AG09319 (cell line): ENCODE results near the gene CNTNAP2.

ENCODE experiments used
- DNase-seq: peaks from one replicate; pipeline ENCODE4 v3.0.0-alpha.2; 2010; ENCODE audit warnings: low read depth; ENCODE audit errors: extremely low read depth
- TF ChIP-seq, protein P1 (sequence below): IDR thresholded peaks from 2 replicates; pipeline ENCODE4 v1.5.1; 2011; ENCODE audit warnings: low read depth, mild to moderate bottlenecking, inconsistent platforms, low read length, moderate library complexity

The CNTNAP2 gene

DNA sequence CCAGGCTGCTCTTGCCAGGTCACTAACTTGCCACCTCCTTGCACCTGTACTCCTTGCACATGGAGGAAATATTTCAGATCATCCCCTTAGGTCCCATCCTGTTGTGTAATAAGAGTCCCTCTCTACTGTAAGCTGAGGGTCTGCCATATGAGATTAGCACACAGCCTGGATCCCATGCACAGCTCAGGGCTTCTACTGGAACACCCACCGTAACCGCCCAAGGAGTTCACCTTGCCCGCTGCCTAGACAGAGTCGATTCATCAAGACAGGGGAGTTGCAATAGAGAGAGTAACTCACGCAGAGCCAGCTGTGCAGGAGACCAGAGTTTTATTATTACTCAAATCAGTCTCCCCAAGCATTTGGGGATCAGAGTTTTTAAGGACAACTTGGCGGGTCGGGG lies 1779.5 kb downstream of the CNTNAP2 start:
- no peak for DNase-seq

DNA sequence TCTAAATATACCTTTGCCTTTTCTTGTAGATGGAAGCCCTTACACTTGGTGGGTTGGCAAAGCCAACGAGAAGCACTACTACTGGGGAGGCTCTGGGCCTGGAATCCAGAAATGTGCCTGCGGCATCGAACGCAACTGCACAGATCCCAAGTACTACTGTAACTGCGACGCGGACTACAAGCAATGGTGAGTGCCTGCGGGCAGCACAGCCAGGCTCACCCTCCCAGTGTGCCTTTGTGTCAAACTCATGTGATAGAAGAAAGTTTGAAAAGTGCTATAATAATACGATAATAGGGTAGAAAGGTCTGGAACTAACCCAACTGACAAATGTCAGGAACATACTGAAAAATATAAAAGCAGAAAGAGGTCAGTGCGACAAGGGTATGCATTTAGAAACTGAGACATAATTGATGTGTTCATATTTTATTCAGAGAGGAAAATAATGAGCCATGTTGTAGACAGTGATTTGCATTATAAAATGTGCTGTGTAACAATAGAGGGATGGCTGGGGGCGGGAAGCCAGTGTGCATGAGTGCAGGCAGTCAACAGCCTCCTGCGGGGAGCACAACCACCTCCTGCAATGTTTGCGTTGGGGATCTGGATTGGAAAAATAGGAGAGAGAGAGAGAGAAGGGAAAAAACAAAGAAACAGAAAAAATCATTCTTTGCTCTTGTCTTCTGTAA lies 1787.1 kb downstream of the CNTNAP2 start:
- no peak for DNase-seq
- TF ChIP-seq, protein P1, sequence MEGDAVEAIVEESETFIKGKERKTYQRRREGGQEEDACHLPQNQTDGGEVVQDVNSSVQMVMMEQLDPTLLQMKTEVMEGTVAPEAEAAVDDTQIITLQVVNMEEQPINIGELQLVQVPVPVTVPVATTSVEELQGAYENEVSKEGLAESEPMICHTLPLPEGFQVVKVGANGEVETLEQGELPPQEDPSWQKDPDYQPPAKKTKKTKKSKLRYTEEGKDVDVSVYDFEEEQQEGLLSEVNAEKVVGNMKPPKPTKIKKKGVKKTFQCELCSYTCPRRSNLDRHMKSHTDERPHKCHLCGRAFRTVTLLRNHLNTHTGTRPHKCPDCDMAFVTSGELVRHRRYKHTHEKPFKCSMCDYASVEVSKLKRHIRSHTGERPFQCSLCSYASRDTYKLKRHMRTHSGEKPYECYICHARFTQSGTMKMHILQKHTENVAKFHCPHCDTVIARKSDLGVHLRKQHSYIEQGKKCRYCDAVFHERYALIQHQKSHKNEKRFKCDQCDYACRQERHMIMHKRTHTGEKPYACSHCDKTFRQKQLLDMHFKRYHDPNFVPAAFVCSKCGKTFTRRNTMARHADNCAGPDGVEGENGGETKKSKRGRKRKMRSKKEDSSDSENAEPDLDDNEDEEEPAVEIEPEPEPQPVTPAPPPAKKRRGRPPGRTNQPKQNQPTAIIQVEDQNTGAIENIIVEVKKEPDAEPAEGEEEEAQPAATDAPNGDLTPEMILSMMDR: no peak

More for the DNA sequence above, 1779.5 kb downstream of the CNTNAP2 start:
- TF ChIP-seq, protein P1: no peak

DNA sequence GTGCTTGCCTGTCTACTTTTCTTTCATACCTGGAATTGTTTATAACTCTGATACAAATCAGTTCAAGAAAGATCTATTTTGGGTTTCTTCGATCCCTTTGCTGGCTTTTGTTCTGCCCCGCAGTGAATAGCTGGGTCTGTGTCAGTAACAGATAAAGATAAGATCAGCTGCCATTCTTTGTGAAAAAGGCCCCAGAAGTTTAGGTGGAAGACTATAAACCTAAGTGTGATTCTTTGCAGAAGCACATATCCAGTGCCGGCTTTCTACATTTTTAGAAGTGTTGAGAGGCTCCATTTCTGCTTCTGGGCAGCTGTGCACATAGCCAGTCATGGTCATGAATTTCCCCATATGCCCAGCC lies 1787.6 kb downstream of the CNTNAP2 start:
- DNase-seq: no peak
- TF ChIP-seq, protein P1: no peak

DNA sequence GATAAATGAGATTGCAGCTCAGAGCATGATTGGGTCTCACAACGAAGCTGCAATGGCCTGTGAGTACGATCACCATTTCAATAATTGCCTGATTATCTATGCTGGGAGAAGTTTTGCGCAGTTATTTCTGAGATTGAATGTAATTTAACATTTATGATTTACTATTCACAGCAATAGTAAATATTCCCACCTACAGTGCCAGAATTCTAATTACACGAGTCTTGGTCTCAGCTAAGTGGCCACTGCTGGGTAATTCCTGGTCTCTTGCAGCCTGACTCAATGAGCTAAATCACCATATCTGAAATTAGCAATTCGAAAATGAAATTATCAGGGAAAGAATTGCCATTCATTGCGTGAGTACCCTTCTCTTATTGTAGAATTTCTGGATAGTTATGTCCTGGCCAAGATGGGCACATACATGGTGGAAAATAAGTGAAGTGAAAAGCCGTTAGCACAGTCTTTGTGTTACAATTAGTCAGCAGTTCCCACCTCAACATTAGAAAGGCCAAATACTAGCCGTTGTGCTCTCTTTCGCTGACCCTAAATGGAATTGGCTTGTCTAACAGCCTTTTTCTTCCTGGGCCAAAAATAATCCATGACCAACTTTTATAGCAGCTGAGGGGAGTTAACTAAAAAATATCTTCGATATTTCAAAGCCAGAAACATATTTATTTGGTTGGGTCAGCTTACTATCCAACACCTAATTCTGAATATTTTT lies 1793.0 kb downstream of the CNTNAP2 start:
- TF ChIP-seq, protein P1: no peak
- no peak for DNase-seq

DNA sequence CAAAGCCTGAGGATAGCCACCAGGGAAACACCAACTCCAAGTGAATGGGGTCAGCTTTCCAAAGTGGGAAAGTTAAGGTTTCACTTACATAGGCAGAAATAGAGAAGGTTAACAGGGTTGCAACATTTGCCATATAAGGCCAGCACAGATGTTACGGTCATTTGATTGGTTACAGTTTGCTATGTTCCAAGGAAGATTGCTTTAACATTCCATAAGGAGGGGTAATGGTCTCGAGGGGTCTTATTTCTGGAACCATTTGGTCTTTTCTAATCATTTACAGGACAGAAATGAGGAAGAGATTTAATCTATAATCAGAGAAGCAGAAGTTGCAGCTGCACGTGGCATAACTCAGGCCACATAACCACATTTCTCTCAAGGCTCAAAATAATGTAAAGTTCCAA lies 1794.6 kb downstream of the CNTNAP2 start:
- no peak for DNase-seq
- TF ChIP-seq, protein P1: no peak

DNA sequence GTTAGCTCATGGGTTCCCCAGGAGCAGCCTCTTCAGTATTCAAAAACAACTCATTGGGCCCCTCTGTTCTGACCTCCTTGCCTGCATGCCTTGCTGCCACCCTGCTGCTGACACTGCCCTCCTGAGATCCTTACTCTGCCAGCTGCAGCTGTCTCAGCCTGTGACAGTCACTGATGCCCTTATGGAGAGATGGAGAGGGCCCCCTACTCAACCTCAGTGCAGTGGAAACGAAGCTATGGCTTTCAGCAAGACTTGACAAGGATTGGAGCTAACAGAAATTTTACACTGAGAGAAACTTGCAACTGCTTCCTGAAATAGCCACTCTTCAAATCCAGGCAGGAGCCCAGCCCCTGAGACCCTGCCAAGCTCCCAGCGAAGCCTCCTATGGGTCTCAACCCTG lies 1795.7 kb downstream of the CNTNAP2 start:
- TF ChIP-seq, protein P1: no peak
- no peak for DNase-seq

DNA sequence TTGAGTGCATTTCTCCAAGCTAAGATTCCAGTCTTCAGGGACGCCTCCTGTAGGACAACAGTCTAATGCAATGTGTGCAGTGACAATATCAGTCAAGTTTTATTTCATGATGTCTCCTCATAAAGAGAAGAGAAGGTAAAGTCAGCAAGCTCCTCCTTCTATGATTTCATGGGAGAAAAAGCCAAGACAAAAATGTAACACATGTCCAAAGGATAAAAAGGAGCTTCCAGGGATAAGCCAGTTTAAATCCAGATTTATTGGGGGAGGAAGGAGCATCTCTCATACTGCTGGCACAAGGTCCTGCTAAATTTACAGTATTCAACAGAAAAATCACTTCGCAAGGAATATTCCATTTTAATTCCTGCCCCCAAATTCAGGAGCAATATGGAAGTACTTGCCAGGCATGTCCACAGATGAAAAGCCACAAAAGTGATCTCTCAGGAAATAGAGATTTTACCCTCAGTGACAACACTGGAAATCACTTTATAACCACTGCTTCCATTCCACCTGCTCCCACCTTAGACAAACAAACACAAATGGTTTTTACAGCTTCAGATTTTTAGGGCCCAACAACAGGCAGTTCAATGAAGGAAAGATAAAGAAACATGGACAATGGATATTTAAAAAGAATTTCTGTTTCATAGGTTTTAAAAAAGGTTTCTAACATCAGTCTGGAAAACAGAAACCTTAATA lies 1796.5 kb downstream of the CNTNAP2 start:
- TF ChIP-seq, protein P1: no peak
- no peak for DNase-seq
